HepG2 (cell line): ENCODE results near the gene SIRPA. TPM values are rescaled to one million over a fixed set of nuclear protein-coding genes. Genes with fewer than 3 reads are reported as not detected.

Experiments
- ATAC-seq: fragments of 200-7000 bp; cut with Tn5 transposase; 3 replicates; pipeline ENCODE4 v1.9.1; 2020; ENCODE audit warnings: mild to moderate bottlenecking, moderate library complexity
- BruUV-seq: library from RNA; stranded (reverse); fragments of 400-500 nt; replicated peaks from 2 replicates; lab custom pipeline; 2021; lab: Mats Ljungman, UMichigan
- CTCF ChIA-PET: fragments of 300-600 bp; formaldehyde crosslinking; extraction: SDS; loops from one replicate; lab custom pipeline; 2021; ENCODE audit warnings: low total read pairs, inconsistent platforms, low intra/inter-chr PET ratio; lab: Yijun Ruan, JAX
- POLR2A ChIA-PET: fragments of 350-600 bp; sonication (Branson Sonifier 250); formaldehyde crosslinking; loops from one replicate; lab custom pipeline; 2020; ENCODE audit warnings: antibody characterized with exemption, inconsistent platforms; lab: Yijun Ruan, JAX
- DNase-seq: peaks from one replicate; pipeline ENCODE4 v3.0.0-alpha.2; 2015; ENCODE audit warnings: low spot score
- FAIRE-seq: peaks from 3 replicates; lab custom pipeline; 2011; peaks lifted over from hg19 to GRCh38; lab: Jason Lieb, UNC
- H2AFZ ChIP-seq: one replicate; pipeline ENCODE4 v1.6.1; 2011; ENCODE audit warnings: low read length, inconsistent platforms
- H3K27ac ChIP-seq: fragments of 300-600 bp; 3 replicates; pipeline ENCODE4 v1.8.0; 2011; ENCODE audit warnings: mixed run types, mild to moderate bottlenecking, mixed read lengths, low read length, inconsistent platforms; ENCODE audit not compliant: insufficient read depth; ENCODE audit errors: extremely low read length
- H3K27me3 ChIP-seq, 2 experiments: fragments of 200-600 bp in 1 of 2; 2 replicates in 1 of 2; 3 replicates in 1 of 2; pipeline versions ENCODE4 v1.6.0 to v1.8.0; 2011; ENCODE audit warnings: low read length in 2 of 2, mild to moderate bottlenecking in 2 of 2, moderate library complexity in 2 of 2, inconsistent platforms in 1 of 2; ENCODE audit not compliant: insufficient read depth in 2 of 2, control insufficient read depth in 1 of 2
- H3K36me3 ChIP-seq, 2 experiments: fragments of 200-600 bp in 1 of 2; replicated peaks in 1 of 2; 2 replicates in 1 of 2; 3 replicates in 1 of 2; pipeline versions ENCODE4 v1.5.1 to v1.8.0; 2011; ENCODE audit warnings: low read length in 2 of 2, inconsistent platforms in 1 of 2; ENCODE audit not compliant: insufficient read depth in 2 of 2, control insufficient read depth in 1 of 2
- H3K4me1 ChIP-seq: 2 replicates; pipeline ENCODE4 v1.5.1; 2012; ENCODE audit warnings: low read length, inconsistent platforms; ENCODE audit not compliant: insufficient read depth
- H3K4me2 ChIP-seq: 2 replicates; pipeline ENCODE4 v1.6.0; 2011; ENCODE audit warnings: low read depth, low read length, inconsistent platforms
- H3K4me3 ChIP-seq, 3 experiments: fragments of 200-600 bp in 1 of 3; sonication (generic), shearing (Covaris generic) in 1 of 3; replicated peaks in 1 of 3; 2 replicates each; pipeline ENCODE4 v1.5.1; 2011 to 2016; ENCODE audit warnings: low read length in 3 of 3, inconsistent platforms in 2 of 3, low read depth in 2 of 3, mild to moderate bottlenecking in 2 of 3, control low read depth in 1 of 3, mixed read lengths in 1 of 3; ENCODE audit not compliant: insufficient read depth in 1 of 3
- H3K79me2 ChIP-seq: one replicate; pipeline ENCODE4 v1.6.1; 2011; ENCODE audit warnings: low read length, inconsistent platforms; ENCODE audit not compliant: insufficient read depth
- H3K9ac ChIP-seq: 2 replicates; pipeline ENCODE4 v1.6.0; 2011; ENCODE audit warnings: mild to moderate bottlenecking, low read depth, low read length, inconsistent platforms; ENCODE audit not compliant: insufficient read depth
- H3K9me3 ChIP-seq: 2 replicates; pipeline ENCODE4 v1.5.1; 2012; ENCODE audit warnings: mild to moderate bottlenecking, low read length
- H4K20me1 ChIP-seq: 2 replicates; pipeline ENCODE4 v1.6.0; 2011; ENCODE audit warnings: inconsistent platforms, mild to moderate bottlenecking, low read length, moderate library complexity; ENCODE audit not compliant: insufficient read depth
- CEBPB ChIP-seq: IDR thresholded peaks from 2 replicates; pipeline ENCODE4 v1.6.1; 2011; ENCODE audit warnings: low read depth, low read length, improper control_type of control experiment, borderline replicate concordance
- CHD4 ChIP-seq: fragments of 200-600 bp; sonication (generic); IDR thresholded peaks from 2 replicates; pipeline ENCODE4 v1.7.0; 2017; ENCODE audit warnings: mild to moderate bottlenecking, low read length, borderline replicate concordance
- CTCF ChIP-seq: sonication (generic); formaldehyde crosslinking; IDR thresholded peaks from 2 replicates; pipeline ENCODE4 v1.5.0; 2020; ENCODE audit warnings: mild to moderate bottlenecking, missing genetic modification reagents, moderate library complexity
- DBP ChIP-seq: sonication (generic); formaldehyde crosslinking; IDR thresholded peaks from 2 replicates; pipeline ENCODE4 v1.4.0; 2020; ENCODE audit warnings: missing genetic modification reagents; ENCODE audit errors: not compliant biosample characterization
- HMG20A ChIP-seq: IDR thresholded peaks from 2 replicates; pipeline ENCODE4 v1.6.1; 2016; ENCODE audit warnings: borderline replicate concordance
- PATZ1 ChIP-seq: sonication (generic); formaldehyde crosslinking; IDR thresholded peaks from 2 replicates; pipeline ENCODE4 v1.4.0; 2020; ENCODE audit warnings: missing genetic modification reagents
- RXRB ChIP-seq: IDR thresholded peaks from 2 replicates; pipeline ENCODE4 v1.6.1; 2016; ENCODE audit warnings: borderline replicate concordance, missing genetic modification reagents, missing compliant biosample characterization
- ZMYM3 ChIP-seq: sonication (generic); formaldehyde crosslinking; IDR thresholded peaks from 2 replicates; pipeline ENCODE4 v1.5.1; 2020; ENCODE audit warnings: mild to moderate bottlenecking, missing genetic modification reagents
- ZNF629 ChIP-seq: sonication (generic); formaldehyde crosslinking; conservative IDR thresholded peaks from 2 replicates; pipeline ENCODE4 v1.5.0; 2020; ENCODE audit warnings: missing genetic modification reagents
- WGBS: methylation state at CpG from one replicate; pipeline ENCODE4 v1.1.6; 2017; ENCODE audit warnings: low lambda C conversion rate; 5-methylcytosine and 5-hydroxymethylcytosine counted together
- in situ Hi-C: cut with HindIII; loops from 2 replicates; pipeline ENCODE4 v1.10.0; 2017; ENCODE audit warnings: low pct_unique_long_range_greater_than_20kb; ENCODE audit not compliant: extremely low pct_ligation_motif_present
- intact Hi-C: fragments of 100-400 bp; cut with micrococcal nuclease; formaldehyde crosslinking; loops from one replicate; pipeline ENCODE4 v1.10.0; 2022; ENCODE audit not compliant: unreplicated experiment
- polyA plus RNA-seq, 8 experiments: library from polyadenylated mRNA; depleted of rRNA in 3 of 8; stranded (reverse) in 7 of 8; unstranded in 1 of 8; fragments of >200 nt; fragmentation: Illumina TruSeq in 4 of 8; extraction: Trizol in 4 of 8; gene quantifications; 2 replicates each; pipeline versions ENCODE4 v1.2.1 to v1.2.3, GENCODE V29; 2011 to 2016; ENCODE audit warnings: low read depth in 4 of 8, missing spikeins in 1 of 8, mixed read lengths in 1 of 8; ENCODE audit not compliant: insufficient read depth in 1 of 8
- total RNA-seq, 5 experiments: library from RNA; depleted of rRNA; stranded (reverse); fragments of >200 nt; fragmentation: Illumina TruSeq; extraction: Trizol; gene quantifications; 2 replicates each; pipeline ENCODE4 v1.2.3, GENCODE V29; 2016; ENCODE audit warnings: low read depth in 1 of 5
- TF ChIP-seq, protein P1 (sequence below): sonication (generic); formaldehyde crosslinking; IDR thresholded peaks from 2 replicates; pipeline ENCODE4 v1.4.0; 2020; ENCODE audit warnings: mild to moderate bottlenecking, low read depth, missing genetic modification reagents
- TF ChIP-seq, protein P2 (sequence below), 2 experiments: fragments of 450-650 bp in 1 of 2; sonication (generic) in 1 of 2; formaldehyde crosslinking; IDR thresholded peaks; 2 replicates each; pipeline versions ENCODE4 v1.5.0 to v1.8.0; 2020 to 2022; ENCODE audit warnings: mild to moderate bottlenecking in 1 of 2, missing genetic modification reagents in 1 of 2
- TF ChIP-seq, protein P3 (sequence below): sonication (generic); formaldehyde crosslinking; IDR thresholded peaks from 2 replicates; pipeline ENCODE4 v1.9.0; 2022; ENCODE audit warnings: low read depth, missing genetic modification reagents

The SIRPA gene
- total and polyA plus RNA-seq, 2 of the 13 experiments (the other 11 are each of a cell fraction or from before 2014, with no cell fraction given), result 7.2 to 17.6 TPM

DNA sequence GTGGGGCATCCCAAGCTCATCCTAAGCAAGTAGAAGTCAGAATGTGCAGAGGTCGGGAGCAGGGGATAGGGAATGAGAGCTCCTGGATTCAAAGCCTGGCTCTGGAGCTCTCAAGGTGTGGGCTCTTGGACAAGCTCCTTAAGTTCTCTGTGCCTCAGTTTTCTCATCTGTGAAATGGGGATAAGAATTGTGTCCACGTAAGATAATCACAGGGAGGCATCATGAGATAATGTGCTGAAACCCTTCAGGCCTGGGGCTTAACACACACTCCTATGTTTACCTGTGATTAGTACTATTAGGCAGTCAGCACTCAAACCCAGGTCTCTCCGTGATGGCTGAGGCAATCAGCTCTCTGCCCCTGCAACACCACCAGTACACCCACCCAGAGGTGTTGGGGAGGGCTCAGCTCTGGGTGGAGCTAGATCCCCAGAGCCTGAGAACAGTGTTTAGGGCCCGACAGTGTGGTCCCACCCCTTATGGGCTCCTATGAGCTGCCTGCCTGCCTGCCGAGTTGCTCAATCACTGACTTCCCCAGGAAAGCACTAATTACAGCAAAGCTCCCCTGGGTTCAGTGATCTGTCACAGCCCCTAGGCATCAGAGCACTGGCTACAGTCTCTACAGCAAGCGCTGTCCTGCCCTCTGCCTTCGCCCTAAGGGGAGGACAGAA, 6.3 kb upstream of the SIRPA start:
- Histone ChIP-seq H2AFZ (no peak overlapping the region), H3K9ac (no peak overlapping the region), H3K27me3 (peaks cover 4 to 14% of the 10 kb centered on the region in 2 experiments), H3K4me3 (peak overlapping the region in 1 of 3 experiments; percentile 10; a peak in 1 of 6 replicates), H4K20me1 (no peaks in the 10 kb centered on the region), H3K4me2 (peak overlapping the region; percentile 48), H3K79me2 (no peaks in the 10 kb centered on the region), H3K4me1 (peaks cover 73% of the 10 kb centered on the region), H3K27ac (no peak overlapping the region), H3K36me3 (no peaks in the 10 kb centered on the region), H3K9me3 (no peaks in the 10 kb centered on the region)
- CTCF ChIA-PET, result no interaction called here
- BruUV-seq, result no TSS peak
- FAIRE-seq (peak; percentile 64), DNase-seq (peak; percentile 60), ATAC-seq (peak; percentile 59)
- POLR2A ChIA-PET, result interaction anchor here (1.2 to 1.6 kb wide), 3 partner anchors 14 to 112 kb away, joined by 4 to 6 read pairs (median 4); no protein-coding TSS in a partner anchor
- in situ Hi-C loops (no loop called here), intact Hi-C loops (loop anchor here (2.0 kb wide), 1 partner anchor 86 kb away; no protein-coding TSS in a partner anchor)
- 8% methylated on average over 7 of the region's 7 CpGs for WGBS
- TF ChIP-seq ZNF629 (CRISPR knock-in tag) (peak; percentile 84), CHD4 (peak; percentile 69; the same call in 1 of the 2 replicates), ZMYM3 (CRISPR knock-in tag) (peak; percentile 52; the same call in 1 of the 2 replicates), CEBPB (peak; percentile 88), HMG20A (CRISPR knock-in tag) (no peak), CTCF (CRISPR knock-in tag) (peak; percentile 16; the same call in 1 of the 2 replicates), DBP (no peak), PATZ1 (peak; percentile 54; the same call in 1 of the 2 replicates), RXRB (CRISPR knock-in tag) (no peak)
- TF ChIP-seq, protein P1, sequence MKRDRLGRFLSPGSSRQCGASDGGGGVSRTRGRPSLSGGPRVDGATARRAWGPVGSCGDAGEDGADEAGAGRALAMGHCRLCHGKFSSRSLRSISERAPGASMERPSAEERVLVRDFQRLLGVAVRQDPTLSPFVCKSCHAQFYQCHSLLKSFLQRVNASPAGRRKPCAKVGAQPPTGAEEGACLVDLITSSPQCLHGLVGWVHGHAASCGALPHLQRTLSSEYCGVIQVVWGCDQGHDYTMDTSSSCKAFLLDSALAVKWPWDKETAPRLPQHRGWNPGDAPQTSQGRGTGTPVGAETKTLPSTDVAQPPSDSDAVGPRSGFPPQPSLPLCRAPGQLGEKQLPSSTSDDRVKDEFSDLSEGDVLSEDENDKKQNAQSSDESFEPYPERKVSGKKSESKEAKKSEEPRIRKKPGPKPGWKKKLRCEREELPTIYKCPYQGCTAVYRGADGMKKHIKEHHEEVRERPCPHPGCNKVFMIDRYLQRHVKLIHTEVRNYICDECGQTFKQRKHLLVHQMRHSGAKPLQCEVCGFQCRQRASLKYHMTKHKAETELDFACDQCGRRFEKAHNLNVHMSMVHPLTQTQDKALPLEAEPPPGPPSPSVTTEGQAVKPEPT (CRISPR knock-in tag), result 0 out of 2 replicates have a peak, but pooled peaks have one; percentile 47
- TF ChIP-seq, protein P2, sequence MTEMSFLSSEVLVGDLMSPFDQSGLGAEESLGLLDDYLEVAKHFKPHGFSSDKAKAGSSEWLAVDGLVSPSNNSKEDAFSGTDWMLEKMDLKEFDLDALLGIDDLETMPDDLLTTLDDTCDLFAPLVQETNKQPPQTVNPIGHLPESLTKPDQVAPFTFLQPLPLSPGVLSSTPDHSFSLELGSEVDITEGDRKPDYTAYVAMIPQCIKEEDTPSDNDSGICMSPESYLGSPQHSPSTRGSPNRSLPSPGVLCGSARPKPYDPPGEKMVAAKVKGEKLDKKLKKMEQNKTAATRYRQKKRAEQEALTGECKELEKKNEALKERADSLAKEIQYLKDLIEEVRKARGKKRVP (CRISPR knock-in tag; IDR thresholded peaks at IDR 0.05), result peak in 1 of 2 experiments; percentile 79; a peak in 2 of 4 replicates
- TF ChIP-seq, protein P3, sequence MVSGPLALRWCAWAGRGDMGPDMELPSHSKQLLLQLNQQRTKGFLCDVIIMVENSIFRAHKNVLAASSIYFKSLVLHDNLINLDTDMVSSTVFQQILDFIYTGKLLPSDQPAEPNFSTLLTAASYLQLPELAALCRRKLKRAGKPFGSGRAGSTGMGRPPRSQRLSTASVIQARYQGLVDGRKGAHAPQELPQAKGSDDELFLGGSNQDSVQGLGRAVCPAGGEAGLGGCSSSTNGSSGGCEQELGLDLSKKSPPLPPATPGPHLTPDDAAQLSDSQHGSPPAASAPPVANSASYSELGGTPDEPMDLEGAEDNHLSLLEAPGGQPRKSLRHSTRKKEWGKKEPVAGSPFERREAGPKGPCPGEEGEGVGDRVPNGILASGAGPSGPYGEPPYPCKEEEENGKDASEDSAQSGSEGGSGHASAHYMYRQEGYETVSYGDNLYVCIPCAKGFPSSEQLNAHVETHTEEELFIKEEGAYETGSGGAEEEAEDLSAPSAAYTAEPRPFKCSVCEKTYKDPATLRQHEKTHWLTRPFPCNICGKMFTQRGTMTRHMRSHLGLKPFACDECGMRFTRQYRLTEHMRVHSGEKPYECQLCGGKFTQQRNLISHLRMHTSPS (CRISPR knock-in tag), result no peak
